ENCODE measurements around the gene CNKSR1.

The CNKSR1 gene

GRCh38 chr1:26171084-26172072 is 5.9 kb upstream of the CNKSR1 start, which contains the start of gene ZNF593OS:
Gene ZNF593OS (minus strand): TSS chr1:26171832. CDS start chr1:26171661, 171 bp downstream.
- Histone ChIP-seq H3K4me3 (ENCODE audit: low read depth, low read length) (peak within 1 kb of the TSS; percentile 89), H3K9ac (ENCODE audit: low read length) (peak within 1 kb of the TSS; percentile 91), H3K4me1 (ENCODE audit: control insufficient read depth, insufficient read depth, low read length) (peaks cover 21% of the 10 kb centered on the region)

GRCh38 chr1:26175346-26175745 is 1.9 kb upstream of the CNKSR1 start:
- H3K9ac ChIP-seq (ENCODE audit: low read length): no peak overlapping the region
- peaks cover 17% of the 10 kb centered on the region for H3K4me1 ChIP-seq (ENCODE audit: control insufficient read depth, insufficient read depth, low read length)
- H3K27ac ChIP-seq (ENCODE audit: low read depth, low read length): no peak overlapping the region
- peaks cover 9% of the 10 kb centered on the region for H3K36me3 ChIP-seq (ENCODE audit: control insufficient read depth, insufficient read depth, low read length)
- H3K4me3 ChIP-seq (ENCODE audit: low read depth, low read length): no peak overlapping the region
- H3K27me3 ChIP-seq (ENCODE audit: control insufficient read depth, insufficient read depth, low read length): no peaks in the 10 kb centered on the region
- H3K9me3 ChIP-seq (ENCODE audit: control insufficient read depth, insufficient read depth, low read depth, low read length): no peaks in the 10 kb centered on the region

More at GRCh38 chr1:26171084-26172072, 5.9 kb upstream of the CNKSR1 start, which contains the start of gene ZNF593OS:
- H3K27ac ChIP-seq (ENCODE audit: low read depth, low read length): no peak within 1 kb of the TSS
- no peaks in the 10 kb centered on the region for H3K9me3 ChIP-seq (ENCODE audit: control insufficient read depth, insufficient read depth, low read depth, low read length)
- H3K27me3 ChIP-seq (ENCODE audit: control insufficient read depth, insufficient read depth, low read length): peaks cover 12% of the 10 kb centered on the region; the same call in 1 of the 2 replicates
- H3K36me3 ChIP-seq (ENCODE audit: control insufficient read depth, insufficient read depth, low read length): peaks cover 9% of the 10 kb centered on the region

- H3K4me3 ChIP-seq (ENCODE audit: low read depth, low read length): no peak overlapping the region
- H3K4me1 ChIP-seq (ENCODE audit: control insufficient read depth, insufficient read depth, low read length): peaks cover 3% of the 10 kb centered on the region; the same call in 1 of the 2 replicates
- peaks cover 28% of the 10 kb centered on the region for H3K36me3 ChIP-seq (ENCODE audit: control insufficient read depth, insufficient read depth, low read length)
- no peaks in the 10 kb centered on the region for H3K27me3 ChIP-seq (ENCODE audit: control insufficient read depth, insufficient read depth, low read length)
- H3K27ac ChIP-seq (ENCODE audit: low read depth, low read length): no peak overlapping the region
- H3K9ac ChIP-seq (ENCODE audit: low read length): no peak overlapping the region
- H3K9me3 ChIP-seq (ENCODE audit: control insufficient read depth, insufficient read depth, low read depth, low read length): no peaks in the 10 kb centered on the region
Observed at GRCh38 chr1:26180010-26180506, 2.8 kb downstream of the CNKSR1 start.

- Histone ChIP-seq H3K27me3 (ENCODE audit: control insufficient read depth, insufficient read depth, low read length) (no peaks in the 10 kb centered on the region), H3K36me3 (ENCODE audit: control insufficient read depth, insufficient read depth, low read length) (peaks cover 32% of the 10 kb centered on the region), H3K4me1 (ENCODE audit: control insufficient read depth, insufficient read depth, low read length) (peaks cover 3% of the 10 kb centered on the region; the same call in 1 of the 2 replicates), H3K4me3 (ENCODE audit: low read depth, low read length) (no peak overlapping the region), H3K9ac (ENCODE audit: low read length) (no peak overlapping the region), H3K27ac (ENCODE audit: low read depth, low read length) (no peak overlapping the region), H3K9me3 (ENCODE audit: control insufficient read depth, insufficient read depth, low read depth, low read length) (no peaks in the 10 kb centered on the region)
Observed at GRCh38 chr1:26181586-26182382, 4.5 kb downstream of the CNKSR1 start.

GRCh38 chr1:26182383-26182696 is 5.0 kb downstream of the CNKSR1 start:
- Histone ChIP-seq H3K27me3 (ENCODE audit: control insufficient read depth, insufficient read depth, low read length) (no peaks in the 10 kb centered on the region), H3K27ac (ENCODE audit: low read depth, low read length) (no peak overlapping the region), H3K9ac (ENCODE audit: low read length) (no peak overlapping the region), H3K36me3 (ENCODE audit: control insufficient read depth, insufficient read depth, low read length) (peaks cover 32% of the 10 kb centered on the region), H3K4me1 (ENCODE audit: control insufficient read depth, insufficient read depth, low read length) (no peaks in the 10 kb centered on the region), H3K9me3 (ENCODE audit: control insufficient read depth, insufficient read depth, low read depth, low read length) (no peaks in the 10 kb centered on the region), H3K4me3 (ENCODE audit: low read depth, low read length) (no peak overlapping the region)

GRCh38 chr1:26184086-26184485 is 6.8 kb downstream of the CNKSR1 start:
- H3K4me3 ChIP-seq (ENCODE audit: low read depth, low read length): no peak overlapping the region
- H3K27ac ChIP-seq (ENCODE audit: low read depth, low read length): no peak overlapping the region
- H3K27me3 ChIP-seq (ENCODE audit: control insufficient read depth, insufficient read depth, low read length): no peaks in the 10 kb centered on the region
- no peaks in the 10 kb centered on the region for H3K9me3 ChIP-seq (ENCODE audit: control insufficient read depth, insufficient read depth, low read depth, low read length)
- H3K36me3 ChIP-seq (ENCODE audit: control insufficient read depth, insufficient read depth, low read length): peaks cover 41% of the 10 kb centered on the region
- no peaks in the 10 kb centered on the region for H3K4me1 ChIP-seq (ENCODE audit: control insufficient read depth, insufficient read depth, low read length)
- no peak overlapping the region for H3K9ac ChIP-seq (ENCODE audit: low read length)

GRCh38 chr1:26184883-26185282 is 7.6 kb downstream of the CNKSR1 start:
- Histone ChIP-seq H3K9me3 (ENCODE audit: control insufficient read depth, insufficient read depth, low read depth, low read length) (no peaks in the 10 kb centered on the region), H3K4me3 (ENCODE audit: low read depth, low read length) (no peak overlapping the region), H3K4me1 (ENCODE audit: control insufficient read depth, insufficient read depth, low read length) (no peaks in the 10 kb centered on the region), H3K36me3 (ENCODE audit: control insufficient read depth, insufficient read depth, low read length) (peaks cover 46% of the 10 kb centered on the region), H3K27me3 (ENCODE audit: control insufficient read depth, insufficient read depth, low read length) (no peaks in the 10 kb centered on the region), H3K27ac (ENCODE audit: low read depth, low read length) (no peak overlapping the region), H3K9ac (ENCODE audit: low read length) (no peak overlapping the region)

- Histone ChIP-seq H3K27ac (ENCODE audit: low read depth, low read length) (no peak overlapping the region), H3K4me3 (ENCODE audit: low read depth, low read length) (no peak overlapping the region), H3K9ac (ENCODE audit: low read length) (no peak overlapping the region), H3K27me3 (ENCODE audit: control insufficient read depth, insufficient read depth, low read length) (no peaks in the 10 kb centered on the region), H3K4me1 (ENCODE audit: control insufficient read depth, insufficient read depth, low read length) (peaks cover 5% of the 10 kb centered on the region; the same call in 1 of the 2 replicates), H3K36me3 (ENCODE audit: control insufficient read depth, insufficient read depth, low read length) (peaks cover 30% of the 10 kb centered on the region), H3K9me3 (ENCODE audit: control insufficient read depth, insufficient read depth, low read depth, low read length) (no peaks in the 10 kb centered on the region)
Observed at GRCh38 chr1:26187882-26188281, 10.6 kb downstream of the CNKSR1 start.

- peaks cover 24% of the 10 kb centered on the region for H3K36me3 ChIP-seq (ENCODE audit: control insufficient read depth, insufficient read depth, low read length)
- peaks cover 5% of the 10 kb centered on the region; the same call in 1 of the 2 replicates for H3K4me1 ChIP-seq (ENCODE audit: control insufficient read depth, insufficient read depth, low read length)
- no peaks in the 10 kb centered on the region for H3K27me3 ChIP-seq (ENCODE audit: control insufficient read depth, insufficient read depth, low read length)
- H3K27ac ChIP-seq (ENCODE audit: low read depth, low read length): no peak overlapping the region
- H3K9me3 ChIP-seq (ENCODE audit: control insufficient read depth, insufficient read depth, low read depth, low read length): no peaks in the 10 kb centered on the region
- no peak overlapping the region for H3K4me3 ChIP-seq (ENCODE audit: low read depth, low read length)
- H3K9ac ChIP-seq (ENCODE audit: low read length): no peak overlapping the region
Observed at GRCh38 chr1:26188477-26188876, 11.2 kb downstream of the CNKSR1 start.

- no peaks in the 10 kb centered on the region for H3K9me3 ChIP-seq (ENCODE audit: control insufficient read depth, insufficient read depth, low read depth, low read length)
- H3K4me1 ChIP-seq (ENCODE audit: control insufficient read depth, insufficient read depth, low read length): peaks cover 5% of the 10 kb centered on the region; the same call in 1 of the 2 replicates
- H3K4me3 ChIP-seq (ENCODE audit: low read depth, low read length): no peak overlapping the region
- no peak overlapping the region for H3K9ac ChIP-seq (ENCODE audit: low read length)
- peaks cover 24% of the 10 kb centered on the region for H3K36me3 ChIP-seq (ENCODE audit: control insufficient read depth, insufficient read depth, low read length)
- H3K27me3 ChIP-seq (ENCODE audit: control insufficient read depth, insufficient read depth, low read length): peaks cover 3% of the 10 kb centered on the region; the same call in 1 of the 2 replicates
- no peak overlapping the region for H3K27ac ChIP-seq (ENCODE audit: low read depth, low read length)
Observed at GRCh38 chr1:26189331-26189730, 12.0 kb downstream of the CNKSR1 start.
